OCI-LY3 (cell line): ENCODE measurements around the gene C4B.
"Not testable (repeated sequence)": the region's sequence is repeated elsewhere in the genome, so short reads cannot be mapped to it uniquely, and the experiment has no call there.

Experiments
- H2AFZ ChIP-seq: fragments of 200-600, 300-600 bp; shearing (Covaris generic); 2 replicates; pipeline ENCODE4 v1.6.0; 2014; ENCODE audit warnings: antibody characterized with exemption, low read depth, low read length
- H3K27ac ChIP-seq: fragments of 200-600, 300-600 bp; sonication (generic); 2 replicates; pipeline ENCODE4 v1.5.1; 2014; ENCODE audit warnings: mild to moderate bottlenecking, low read length, moderate library complexity, mixed read lengths
- H3K27me3 ChIP-seq: fragments of 200-600, 300-600 bp; sonication (generic); 2 replicates; pipeline ENCODE4 v1.6.1; 2014; ENCODE audit warnings: low read depth, low read length, mixed read lengths
- H3K36me3 ChIP-seq: fragments of 200-600, 300-600 bp; sonication (generic); replicated peaks from 2 replicates; pipeline ENCODE3; 2014; ENCODE audit warnings: low read depth, low read length, mixed read lengths
- H3K4me1 ChIP-seq: fragments of 300-600, 200-600 bp; sonication (generic); 2 replicates; pipeline ENCODE4 v1.6.1; 2014; ENCODE audit warnings: low read length, mixed read lengths
- H3K4me2 ChIP-seq: fragments of 200-600, 300-600 bp; sonication (generic); 2 replicates; pipeline ENCODE4 v1.6.1; 2014; ENCODE audit warnings: low read length, mixed read lengths
- H3K4me3 ChIP-seq: fragments of 300-600, 200-600 bp; sonication (generic); 2 replicates; pipeline ENCODE4 v1.5.1; 2014; ENCODE audit warnings: antibody characterized with exemption, mild to moderate bottlenecking, low read length, moderate library complexity
- H3K79me2 ChIP-seq: fragments of 300-600, 200-600 bp; shearing (Covaris generic); 2 replicates; pipeline ENCODE4 v1.6.1; 2014; ENCODE audit warnings: mild to moderate bottlenecking, low read length, mixed read lengths
- H3K9ac ChIP-seq: fragments of 300-600, 200-600 bp; shearing (Covaris generic); 2 replicates; pipeline ENCODE4 v1.6.0; 2014; ENCODE audit warnings: mild to moderate bottlenecking, low read length, moderate library complexity
- H3K9me3 ChIP-seq: fragments of 200-600, 300-600 bp; shearing (Covaris generic); 2 replicates; pipeline ENCODE4 v1.6.1; 2014; ENCODE audit warnings: low read length, mixed read lengths; ENCODE audit not compliant: insufficient read depth
- H4K20me1 ChIP-seq: fragments of 200-600, 300-600 bp; sonication (generic); 2 replicates; pipeline ENCODE4 v1.6.1; 2016; ENCODE audit warnings: low read length, mixed read lengths; ENCODE audit not compliant: insufficient read depth

The C4B gene

DNA sequence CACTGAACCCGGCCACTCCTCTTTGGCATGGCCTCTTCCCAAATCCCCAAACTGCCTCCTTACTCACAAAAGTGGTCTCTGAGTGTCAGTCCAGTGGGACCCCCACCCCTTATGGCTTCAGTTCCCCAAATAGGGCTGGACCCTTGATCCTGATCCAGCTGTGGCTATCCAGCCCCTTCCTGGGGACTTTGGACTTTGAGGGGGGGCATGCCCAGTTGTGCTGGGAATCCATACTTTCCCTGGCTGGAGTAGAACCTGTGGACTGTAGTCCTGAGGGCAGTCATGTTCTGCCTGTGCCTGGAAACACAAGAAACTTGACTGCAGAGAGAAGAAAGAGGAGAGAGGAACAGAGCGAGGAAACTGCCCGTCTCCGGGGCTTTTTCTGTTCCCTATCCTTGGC, 10.2 kb upstream of the C4B start:
- H4K20me1 ChIP-seq, H3K27ac ChIP-seq, H3K27me3 ChIP-seq, H3K9me3 ChIP-seq, H3K9ac ChIP-seq, H3K4me3 ChIP-seq, H3K79me2 ChIP-seq, H2AFZ ChIP-seq, H3K36me3 ChIP-seq, H3K4me1 ChIP-seq, H3K4me2 ChIP-seq: not testable (repeated sequence)

- H3K79me2 ChIP-seq, H3K4me3 ChIP-seq, H3K9ac ChIP-seq, H3K27ac ChIP-seq, H4K20me1 ChIP-seq, H2AFZ ChIP-seq, H3K27me3 ChIP-seq, H3K9me3 ChIP-seq, H3K36me3 ChIP-seq, H3K4me2 ChIP-seq, H3K4me1 ChIP-seq: not testable (repeated sequence)
Measured at GRCh38 chr6:32004864-32005537, 9.6 kb upstream of the C4B start.

GRCh38 chr6:32005538-32005880, 9.1 kb upstream of the C4B start:
- H3K9me3 ChIP-seq, H3K4me1 ChIP-seq, H3K36me3 ChIP-seq, H3K27ac ChIP-seq, H3K9ac ChIP-seq, H2AFZ ChIP-seq, H3K4me3 ChIP-seq, H4K20me1 ChIP-seq, H3K27me3 ChIP-seq, H3K4me2 ChIP-seq, H3K79me2 ChIP-seq: not testable (repeated sequence)

DNA sequence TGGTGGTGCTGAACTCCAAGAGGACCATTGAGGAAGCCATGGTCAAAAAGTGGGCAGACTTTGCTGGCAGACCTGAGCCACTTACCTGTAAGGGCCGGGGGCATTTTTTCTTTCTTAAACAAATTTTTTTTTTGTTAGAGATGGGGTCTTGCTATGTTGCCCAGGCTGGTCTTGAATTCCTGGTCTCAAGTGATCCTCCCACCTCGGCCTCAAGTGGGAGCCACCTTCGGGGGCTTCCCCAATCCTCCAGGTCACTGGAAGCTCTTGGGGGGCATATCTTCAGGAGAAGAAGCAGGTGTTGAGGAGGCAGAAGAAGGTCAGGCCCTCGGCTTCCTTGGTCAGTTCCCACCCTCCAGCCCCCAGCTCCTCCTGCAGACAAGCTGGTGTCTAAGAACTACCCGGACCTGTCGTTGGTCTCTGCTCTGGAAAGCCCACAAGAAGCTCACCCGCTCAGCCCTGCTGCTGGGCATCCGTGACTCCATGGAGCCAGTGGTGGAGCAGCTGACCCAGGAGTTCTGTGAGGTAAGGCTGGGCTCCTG, 8.5 kb upstream of the C4B start:
- H3K4me2 ChIP-seq = not testable (repeated sequence)

DNA sequence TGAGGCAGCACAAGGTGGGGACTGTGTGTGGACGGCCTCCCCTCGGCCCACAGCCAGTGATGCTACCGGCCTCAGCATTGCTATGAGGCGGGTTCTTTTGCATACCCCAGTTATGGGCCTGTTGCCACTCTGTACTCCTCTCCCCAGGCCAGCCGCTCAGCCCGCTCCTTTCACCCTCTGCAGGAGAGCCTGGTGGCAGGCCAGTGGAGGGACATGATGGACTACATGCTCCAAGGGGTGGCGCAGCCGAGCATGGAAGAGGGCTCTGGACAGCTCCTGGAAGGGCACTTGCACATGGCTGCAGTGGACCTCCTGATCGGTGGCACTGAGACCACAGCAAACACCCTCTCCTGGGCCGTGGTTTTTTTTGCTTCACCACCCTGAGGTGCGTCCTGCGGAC, 7.5 kb upstream of the C4B start:
- not testable (repeated sequence) for H3K9ac ChIP-seq, H2AFZ ChIP-seq, H3K27me3 ChIP-seq, H3K79me2 ChIP-seq, H3K4me1 ChIP-seq, H3K4me2 ChIP-seq, H4K20me1 ChIP-seq, H3K9me3 ChIP-seq, H3K4me3 ChIP-seq, H3K36me3 ChIP-seq, H3K27ac ChIP-seq

More for the DNA sequence above, 8.5 kb upstream of the C4B start:
- H3K36me3 ChIP-seq, H3K4me1 ChIP-seq, H3K79me2 ChIP-seq, H2AFZ ChIP-seq, H3K9ac ChIP-seq, H3K27me3 ChIP-seq, H3K4me3 ChIP-seq, H3K27ac ChIP-seq, H4K20me1 ChIP-seq, H3K9me3 ChIP-seq: not testable (repeated sequence)

GRCh38 chr6:32008037-32008436, 6.6 kb upstream of the C4B start:
- H3K36me3 ChIP-seq, H3K4me1 ChIP-seq: not testable (repeated sequence)

DNA sequence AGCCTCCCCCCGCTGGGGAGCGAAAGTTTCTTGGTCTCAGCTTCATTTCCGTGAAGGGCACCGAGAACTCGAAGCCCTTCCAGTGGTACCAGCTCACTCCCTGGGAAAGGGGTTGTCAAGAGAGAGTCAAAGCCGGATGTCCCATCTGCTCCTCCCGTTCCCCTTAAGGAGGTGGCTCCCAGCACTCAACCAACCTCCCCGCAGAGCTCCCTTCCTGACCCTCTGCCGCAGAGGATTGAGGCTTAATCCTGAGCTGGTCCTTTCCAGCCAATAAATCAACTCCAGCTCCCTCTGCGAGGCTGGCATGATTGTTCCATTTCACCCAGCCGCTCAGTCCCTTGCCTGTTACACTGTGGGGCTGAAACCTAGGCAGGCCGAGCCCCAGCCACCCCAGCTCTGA, 6.0 kb upstream of the C4B start:
- H3K9me3 ChIP-seq, H3K36me3 ChIP-seq, H3K4me2 ChIP-seq: not testable (repeated sequence)

More at GRCh38 chr6:32008037-32008436, 6.6 kb upstream of the C4B start:
- not testable (repeated sequence) for H3K79me2 ChIP-seq, H3K27ac ChIP-seq, H3K9ac ChIP-seq, H3K27me3 ChIP-seq, H4K20me1 ChIP-seq, H3K4me2 ChIP-seq, H3K4me3 ChIP-seq, H2AFZ ChIP-seq, H3K9me3 ChIP-seq

GRCh38 chr6:32009537-32009936, 5.1 kb upstream of the C4B start:
- H2AFZ ChIP-seq, H3K27ac ChIP-seq, H3K79me2 ChIP-seq, H3K4me2 ChIP-seq, H4K20me1 ChIP-seq, H3K27me3 ChIP-seq, H3K9me3 ChIP-seq, H3K9ac ChIP-seq, H3K4me3 ChIP-seq, H3K4me1 ChIP-seq, H3K36me3 ChIP-seq: not testable (repeated sequence)

More for the DNA sequence above, 6.0 kb upstream of the C4B start:
- H3K4me1 ChIP-seq, H3K27ac ChIP-seq, H3K4me3 ChIP-seq, H3K27me3 ChIP-seq, H2AFZ ChIP-seq, H4K20me1 ChIP-seq, H3K9ac ChIP-seq, H3K79me2 ChIP-seq: not testable (repeated sequence)

DNA sequence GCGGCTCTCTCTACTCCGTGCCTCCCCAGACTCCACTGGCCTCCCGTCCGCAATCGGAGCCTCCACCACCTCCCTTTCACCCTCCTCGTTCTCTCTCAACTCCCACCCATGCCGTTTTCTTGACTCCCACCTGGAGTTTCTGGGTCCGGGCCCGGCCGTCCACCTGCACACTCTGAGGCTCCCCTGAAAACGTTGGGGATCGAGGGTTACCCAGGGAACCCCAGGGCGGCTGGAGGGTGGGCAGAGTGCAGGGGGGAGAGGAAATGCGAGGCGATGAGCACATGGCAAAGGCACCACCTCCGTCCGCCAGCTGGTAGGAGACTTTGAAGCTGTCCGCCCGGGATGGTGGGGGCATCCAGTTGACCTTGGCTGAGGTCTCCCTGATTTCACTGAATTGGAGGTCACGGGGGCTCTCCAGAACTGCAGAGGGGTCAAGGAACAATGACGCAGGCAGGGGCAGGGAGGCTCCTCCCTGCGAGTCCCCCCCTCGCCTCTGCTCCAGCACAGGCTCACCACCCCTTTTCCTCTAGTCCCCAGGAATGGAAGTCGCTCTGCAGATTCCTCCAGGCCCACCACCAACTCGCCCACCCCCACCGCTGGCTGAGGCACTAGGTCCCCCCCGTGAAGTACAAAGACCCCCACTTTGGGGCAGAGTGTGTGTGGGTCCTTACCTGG, 3.6 kb upstream of the C4B start:
- H3K4me2 ChIP-seq, H3K4me3 ChIP-seq, H3K27ac ChIP-seq, H2AFZ ChIP-seq, H3K4me1 ChIP-seq, H3K36me3 ChIP-seq, H3K79me2 ChIP-seq, H3K9me3 ChIP-seq, H4K20me1 ChIP-seq, H3K9ac ChIP-seq, H3K27me3 ChIP-seq: not testable (repeated sequence)
